Measurements from ENCODE around the gene COA4.

- no peak for TF ChIP-seq CTCF (IDR thresholded peaks at IDR 0.05)
- TF ChIP-seq POLR2A (IDR thresholded peaks at IDR 0.05): no peak
Observed at GRCh38 chr11:73916435-73916834, 39.8 kb upstream of the COA4 start.

Measured in lower leg skin (tissue), 3 donors.